HEK293 (cell line): Measurements from ENCODE around the gene TNFRSF8.

Source experiments
- CTCF ChIA-PET: fragments of 350-600 bp; formaldehyde crosslinking; extraction: SDS; loops from one replicate; lab custom pipeline; 2021; ENCODE audit warnings: antibody characterized with exemption; lab: Yijun Ruan, JAX
- POLR2A ChIA-PET: fragments of 300-600 bp; formaldehyde crosslinking; extraction: SDS; loops from one replicate; lab custom pipeline; 2020; ENCODE audit warnings: antibody characterized with exemption, inconsistent platforms; lab: Yijun Ruan, JAX
- H3K27ac ChIP-seq: fragments of 200-500 bp; sonication (Bioruptor generic); 2 replicates; pipeline ENCODE4 v1.5.1; 2014; ENCODE audit warnings: low read depth, low read length, control low read depth, inconsistent platforms; ENCODE audit errors: extremely low read depth
- H3K36me3 ChIP-seq, 2 experiments: fragments of 200-500 bp in 1 of 2; sonication (Bioruptor generic) in 1 of 2; 1 replicate in 1 of 2; 2 replicates in 1 of 2; pipeline ENCODE4 v1.5.1; 2014 to 2017; ENCODE audit warnings: inconsistent platforms in 2 of 2, low read length in 2 of 2; ENCODE audit not compliant: control insufficient read depth in 2 of 2, insufficient read depth in 1 of 2
- H3K4me1 ChIP-seq: fragments of 200-500 bp; sonication (Bioruptor generic); 2 replicates; pipeline ENCODE4 v1.5.1; 2014; ENCODE audit warnings: mild to moderate bottlenecking, low read length, inconsistent platforms; ENCODE audit not compliant: control insufficient read depth, insufficient read depth
- H3K4me3 ChIP-seq: 2 replicates; pipeline ENCODE4 v1.5.1; 2011; ENCODE audit warnings: low read depth, mild to moderate bottlenecking, control low read depth, low read length, moderate library complexity
- H3K9me3 ChIP-seq: fragments of 200-500 bp; sonication (Bioruptor generic); 2 replicates; pipeline ENCODE4 v1.5.1; 2014; ENCODE audit warnings: low read depth, low read length, inconsistent platforms; ENCODE audit not compliant: control insufficient read depth, insufficient read depth
- CTCF ChIP-seq: fragments of 450-650 bp; formaldehyde crosslinking; IDR thresholded peaks from 2 replicates; pipeline ENCODE4 v1.5.1; 2016; ENCODE audit warnings: missing biosample characterization, missing genetic modification characterization
- GLI2 ChIP-seq: fragments of 450-650 bp; formaldehyde crosslinking; IDR thresholded peaks from 2 replicates; pipeline ENCODE4; 2017; ENCODE audit warnings: missing biosample characterization, missing genetic modification characterization, low read depth, borderline replicate concordance
- PRDM1 ChIP-seq: fragments of 450-650 bp; formaldehyde crosslinking; IDR thresholded peaks from 2 replicates; pipeline ENCODE4; 2016; ENCODE audit warnings: missing biosample characterization, missing genetic modification characterization
- SALL2 ChIP-seq: fragments of 450-650 bp; formaldehyde crosslinking; IDR thresholded peaks from 2 replicates; pipeline ENCODE4 v1.5.0; 2017; ENCODE audit warnings: missing biosample characterization, mild to moderate bottlenecking, missing genetic modification characterization, borderline replicate concordance
- SETDB1 ChIP-seq: IDR thresholded peaks from one replicate; pipeline ENCODE4 v1.6.1; 2017; ENCODE audit warnings: mild to moderate bottlenecking, low read length, moderate library complexity, mixed read lengths; ENCODE audit not compliant: insufficient read length
- SP7 ChIP-seq: fragments of 450-650 bp; formaldehyde crosslinking; IDR thresholded peaks from 2 replicates; pipeline ENCODE4 v1.5.1; 2016; ENCODE audit warnings: missing biosample characterization, missing genetic modification characterization
- ZFHX2 ChIP-seq: fragments of 450-650 bp; formaldehyde crosslinking; conservative IDR thresholded peaks from 2 replicates; pipeline ENCODE4 v1.5.1; 2016; ENCODE audit warnings: missing biosample characterization, missing genetic modification characterization
- ZFP69B ChIP-seq: fragments of 450-650 bp; formaldehyde crosslinking; IDR thresholded peaks from 2 replicates; pipeline ENCODE4 v1.5.1; 2016; ENCODE audit warnings: missing biosample characterization, missing genetic modification characterization
- ZNF10 ChIP-seq: fragments of 450-650 bp; formaldehyde crosslinking; IDR thresholded peaks from 2 replicates; pipeline ENCODE4 v1.5.1; 2017; ENCODE audit warnings: missing biosample characterization, missing genetic modification characterization
- ZNF211 ChIP-seq: fragments of 450-650 bp; formaldehyde crosslinking; IDR thresholded peaks from 2 replicates; pipeline ENCODE4 v1.5.1; 2016; ENCODE audit warnings: low read depth, missing biosample characterization, missing genetic modification characterization
- ZNF221 ChIP-seq: fragments of 450-650 bp; formaldehyde crosslinking; IDR thresholded peaks from 2 replicates; pipeline ENCODE4 v1.5.1; 2017; ENCODE audit warnings: missing biosample characterization, missing genetic modification characterization, borderline replicate concordance
- ZNF274 ChIP-seq, 2 experiments: fragments of 200-500 bp in 1 of 2; fragments of 450-650 bp in 1 of 2; sonication (Bioruptor generic) in 1 of 2; formaldehyde crosslinking in 1 of 2; IDR thresholded peaks; 2 replicates each; pipeline versions ENCODE4 v1.5.1 to v1.6.1; 2014 to 2016; ENCODE audit warnings: borderline replicate concordance in 1 of 2, inconsistent platforms in 1 of 2, low read length in 1 of 2, missing biosample characterization in 1 of 2, missing genetic modification characterization in 1 of 2
- ZNF302 ChIP-seq: fragments of 450-650 bp; formaldehyde crosslinking; IDR thresholded peaks from 2 replicates; pipeline ENCODE4 v1.5.1; 2016; ENCODE audit warnings: missing biosample characterization, missing genetic modification characterization, low read depth
- ZNF324 ChIP-seq: fragments of 450-650 bp; formaldehyde crosslinking; IDR thresholded peaks from 2 replicates; pipeline ENCODE4 v1.5.1; 2016; ENCODE audit warnings: missing biosample characterization, missing genetic modification characterization
- ZNF341 ChIP-seq: fragments of 450-650 bp; formaldehyde crosslinking; IDR thresholded peaks from 2 replicates; pipeline ENCODE4; 2016; ENCODE audit warnings: low read depth, missing biosample characterization, missing genetic modification characterization
- ZNF366 ChIP-seq: fragments of 450-650 bp; formaldehyde crosslinking; conservative IDR thresholded peaks from 2 replicates; pipeline ENCODE4 v1.5.1; 2016; ENCODE audit warnings: missing biosample characterization, missing genetic modification characterization
- ZNF394 ChIP-seq: fragments of 450-650 bp; formaldehyde crosslinking; IDR thresholded peaks from 2 replicates; pipeline ENCODE4 v1.5.1; 2016; ENCODE audit warnings: missing biosample characterization, missing genetic modification characterization, mild to moderate bottlenecking, moderate library complexity, borderline replicate concordance
- ZNF654 ChIP-seq: fragments of 450-650 bp; formaldehyde crosslinking; IDR thresholded peaks from 2 replicates; pipeline ENCODE4 v1.5.1; 2016; ENCODE audit warnings: low read depth, missing biosample characterization, missing genetic modification characterization
- ZNF660 ChIP-seq: fragments of 450-650 bp; IDR thresholded peaks from 2 replicates; pipeline ENCODE4 v1.5.1; 2018; ENCODE audit warnings: missing biosample characterization, mild to moderate bottlenecking, missing genetic modification characterization
- ZNF692 ChIP-seq: fragments of 450-650 bp; formaldehyde crosslinking; IDR thresholded peaks from 2 replicates; pipeline ENCODE4 v1.5.1; 2016; ENCODE audit warnings: missing biosample characterization, missing genetic modification characterization
- ZNF768 ChIP-seq: fragments of 450-650 bp; formaldehyde crosslinking; IDR thresholded peaks from 2 replicates; pipeline ENCODE4 v1.5.1; 2018; ENCODE audit warnings: missing biosample characterization, mild to moderate bottlenecking, missing genetic modification characterization
- ZNF776 ChIP-seq: fragments of 450-650 bp; formaldehyde crosslinking; IDR thresholded peaks from 2 replicates; pipeline ENCODE4 v1.5.0; 2017; ENCODE audit warnings: missing biosample characterization, missing genetic modification characterization, borderline replicate concordance
- ZNF777 ChIP-seq: fragments of 450-650 bp; formaldehyde crosslinking; IDR thresholded peaks from 2 replicates; pipeline ENCODE4 v1.5.1; 2017; ENCODE audit warnings: missing biosample characterization, missing genetic modification characterization, borderline replicate concordance
- ZSCAN30 ChIP-seq: fragments of 450-650 bp; IDR thresholded peaks from 2 replicates; pipeline ENCODE4 v1.5.1; 2018; ENCODE audit warnings: missing biosample characterization, mild to moderate bottlenecking, missing genetic modification characterization, moderate library complexity
- TF ChIP-seq, protein P1 (sequence below): fragments of 450-650 bp; formaldehyde crosslinking; IDR thresholded peaks from 2 replicates; pipeline ENCODE4 v1.5.1; 2016; ENCODE audit warnings: missing biosample characterization, missing genetic modification characterization
- TF ChIP-seq, protein P2 (sequence below): fragments of 450-650 bp; formaldehyde crosslinking; IDR thresholded peaks from 2 replicates; pipeline ENCODE4 v1.5.1; 2017; ENCODE audit warnings: missing biosample characterization, missing genetic modification characterization
- TF ChIP-seq, protein P3 (sequence below): fragments of 450-650 bp; formaldehyde crosslinking; IDR thresholded peaks from 2 replicates; pipeline ENCODE4 v1.5.1; 2017; ENCODE audit warnings: missing biosample characterization, missing genetic modification characterization

The TNFRSF8 gene

GRCh38 chr1:12124693-12125421, 61.8 kb downstream of the TNFRSF8 start:
- no peaks in the 10 kb centered on the region for H3K4me1 ChIP-seq
- POLR2A ChIA-PET, result interaction anchor here (1.6 kb wide), 1 partner anchor 85 kb away, joined by 4 read pairs; no protein-coding TSS in a partner anchor
- no peaks in the 10 kb centered on the region for H3K9me3 ChIP-seq
- no peaks in the 10 kb centered on the region for H3K36me3 ChIP-seq
- CTCF ChIA-PET, result interaction anchor here (0.6 to 11.4 kb wide), 61 partner anchors 11 to 1087 kb away, joined by 3 to 300 read pairs (median 5); partner anchors contain the start of gene FBXO6
- no peak overlapping the region for H3K27ac ChIP-seq
- H3K4me3 ChIP-seq, result no peak overlapping the region
- no peak for TF ChIP-seq ZFHX2 (tag by site-specific recombination)
- peak; percentile 79 for TF ChIP-seq ZNF654 (tag by site-specific recombination)
- TF ChIP-seq SP7 (tag by site-specific recombination), result peak; percentile 35; the same call in 1 of the 2 replicates
- TF ChIP-seq, protein P1, sequence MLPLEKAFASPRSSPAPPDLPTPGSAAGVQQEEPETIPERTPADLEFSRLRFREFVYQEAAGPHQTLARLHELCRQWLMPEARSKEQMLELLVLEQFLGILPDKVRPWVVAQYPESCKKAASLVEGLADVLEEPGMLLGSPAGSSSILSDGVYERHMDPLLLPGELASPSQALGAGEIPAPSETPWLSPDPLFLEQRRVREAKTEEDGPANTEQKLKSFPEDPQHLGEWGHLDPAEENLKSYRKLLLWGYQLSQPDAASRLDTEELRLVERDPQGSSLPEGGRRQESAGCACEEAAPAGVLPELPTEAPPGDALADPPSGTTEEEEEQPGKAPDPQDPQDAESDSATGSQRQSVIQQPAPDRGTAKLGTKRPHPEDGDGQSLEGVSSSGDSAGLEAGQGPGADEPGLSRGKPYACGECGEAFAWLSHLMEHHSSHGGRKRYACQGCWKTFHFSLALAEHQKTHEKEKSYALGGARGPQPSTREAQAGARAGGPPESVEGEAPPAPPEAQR, result no peak
- no peak for TF ChIP-seq ZNF394 (tag by site-specific recombination)
- TF ChIP-seq ZNF10, result no peak
- TF ChIP-seq ZFP69B, result peak; percentile 93
- TF ChIP-seq ZNF777 (tag by site-specific recombination), result no peak
- no peak for TF ChIP-seq ZNF221 (tag by site-specific recombination)
- TF ChIP-seq, protein P2, sequence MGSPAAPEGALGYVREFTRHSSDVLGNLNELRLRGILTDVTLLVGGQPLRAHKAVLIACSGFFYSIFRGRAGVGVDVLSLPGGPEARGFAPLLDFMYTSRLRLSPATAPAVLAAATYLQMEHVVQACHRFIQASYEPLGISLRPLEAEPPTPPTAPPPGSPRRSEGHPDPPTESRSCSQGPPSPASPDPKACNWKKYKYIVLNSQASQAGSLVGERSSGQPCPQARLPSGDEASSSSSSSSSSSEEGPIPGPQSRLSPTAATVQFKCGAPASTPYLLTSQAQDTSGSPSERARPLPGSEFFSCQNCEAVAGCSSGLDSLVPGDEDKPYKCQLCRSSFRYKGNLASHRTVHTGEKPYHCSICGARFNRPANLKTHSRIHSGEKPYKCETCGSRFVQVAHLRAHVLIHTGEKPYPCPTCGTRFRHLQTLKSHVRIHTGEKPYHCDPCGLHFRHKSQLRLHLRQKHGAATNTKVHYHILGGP (tag by site-specific recombination), result no peak
- TF ChIP-seq ZNF366 (tag by site-specific recombination), result no peak
- TF ChIP-seq ZNF341 (tag by site-specific recombination), result no peak
- peak; percentile 8; the same call in 1 of the 2 replicates for TF ChIP-seq ZSCAN30
- TF ChIP-seq ZNF302 (tag by site-specific recombination), result no peak
- TF ChIP-seq ZNF768 (tag by site-specific recombination), result no peak
- no peak for TF ChIP-seq GLI2 (tag by site-specific recombination)
- peak; percentile 91 for TF ChIP-seq CTCF (tag by site-specific recombination)
- peak; percentile 92 for TF ChIP-seq ZNF692 (tag by site-specific recombination)
- no peak for TF ChIP-seq ZNF274 (IDR thresholded peaks at IDR 0.05; ENCODE audit: low read length)
- TF ChIP-seq ZNF274 (tag by site-specific recombination; IDR thresholded peaks at IDR 0.05; ENCODE audit: borderline replicate concordance), result no peak
- no peak for TF ChIP-seq SETDB1
- TF ChIP-seq SALL2 (tag by site-specific recombination), result no peak
- no peak for TF ChIP-seq ZNF211 (tag by site-specific recombination)
- TF ChIP-seq, protein P3, sequence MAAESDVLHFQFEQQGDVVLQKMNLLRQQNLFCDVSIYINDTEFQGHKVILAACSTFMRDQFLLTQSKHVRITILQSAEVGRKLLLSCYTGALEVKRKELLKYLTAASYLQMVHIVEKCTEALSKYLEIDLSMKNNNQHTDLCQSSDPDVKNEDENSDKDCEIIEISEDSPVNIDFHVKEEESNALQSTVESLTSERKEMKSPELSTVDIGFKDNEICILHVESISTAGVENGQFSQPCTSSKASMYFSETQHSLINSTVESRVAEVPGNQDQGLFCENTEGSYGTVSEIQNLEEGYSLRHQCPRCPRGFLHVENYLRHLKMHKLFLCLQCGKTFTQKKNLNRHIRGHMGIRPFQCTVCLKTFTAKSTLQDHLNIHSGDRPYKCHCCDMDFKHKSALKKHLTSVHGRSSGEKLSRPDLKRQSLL, result no peak
- no peak for TF ChIP-seq ZNF660 (tag by site-specific recombination)
- no peak for TF ChIP-seq ZNF776
- TF ChIP-seq ZNF324 (tag by site-specific recombination), result no peak
- TF ChIP-seq PRDM1 (tag by site-specific recombination), result no peak
